Muscle of arm (tissue), 12 donors: ENCODE measurements around the gene MSL1. TPM values are rescaled to one million over a fixed set of nuclear protein-coding genes. Genes with fewer than 3 reads are reported as not detected.

ENCODE experiments used
- DNase-seq: peaks from one replicate; pipeline ENCODE4 v3.0.0-alpha.2; 2013
- polyA plus RNA-seq, 12 donors: library from polyadenylated mRNA; unstranded; fragments of 120-200 nt; gene quantifications; one replicate each; pipeline ENCODE4 v1.2.1, GENCODE V29; 2013; ENCODE audit not compliant: insufficient read length in 12 of 12

MSL1 gene
- polyA plus RNA-seq, 12 donors: 95.6 to 172 (median 129) TPM; not detected in 1

DNA sequence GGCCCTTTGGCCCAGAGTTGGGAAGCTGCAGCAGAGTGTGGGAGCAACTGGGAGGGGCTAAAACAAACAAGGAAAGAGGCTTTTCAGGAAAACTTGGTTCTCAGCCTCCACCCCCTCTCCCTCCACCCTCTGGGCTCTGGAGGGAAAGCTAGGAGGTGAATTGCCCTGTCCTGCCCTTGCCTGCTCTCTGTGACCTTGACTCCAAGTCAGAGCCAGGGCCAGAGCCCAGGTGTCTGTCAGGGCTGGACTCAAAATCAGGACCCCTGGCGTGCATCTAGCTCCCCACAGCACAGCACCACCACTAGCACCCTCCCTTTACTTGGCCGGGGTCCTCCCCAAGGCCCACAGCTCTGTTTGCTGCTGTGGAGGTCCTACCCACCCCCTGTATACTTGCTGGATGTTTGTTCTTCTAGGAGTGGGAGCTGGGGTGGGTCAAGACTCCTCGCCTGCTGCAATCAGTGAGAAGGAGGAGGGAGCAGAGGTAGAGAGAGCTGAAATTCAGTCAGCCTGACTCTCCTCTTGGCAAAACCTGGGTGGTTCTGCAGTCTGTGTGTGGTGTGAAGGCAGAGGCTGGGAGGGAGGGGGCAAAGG is 18.6 kb upstream of the MSL1 start:
- no peak for DNase-seq

DNA sequence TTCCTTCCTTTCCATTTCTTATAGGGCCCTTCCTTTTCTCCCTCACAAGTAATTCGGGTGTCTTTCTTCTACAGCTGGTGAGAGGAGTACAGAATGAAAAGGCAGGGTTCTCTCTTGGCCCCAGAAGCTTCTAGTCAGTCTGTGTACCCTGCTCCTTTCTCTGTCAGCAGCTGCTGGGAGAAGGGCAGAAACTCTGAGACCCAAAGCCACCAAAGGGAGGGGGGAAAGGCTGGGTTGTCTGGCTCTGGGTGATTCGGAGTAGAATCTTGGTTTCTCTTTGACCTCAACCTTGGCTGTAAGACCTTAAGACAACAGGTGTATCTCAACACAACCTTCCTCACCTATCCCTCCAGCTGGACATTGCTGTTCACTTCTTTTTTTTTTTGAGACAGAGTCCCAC is 18.1 kb upstream of the MSL1 start:
- no peak for DNase-seq

DNA sequence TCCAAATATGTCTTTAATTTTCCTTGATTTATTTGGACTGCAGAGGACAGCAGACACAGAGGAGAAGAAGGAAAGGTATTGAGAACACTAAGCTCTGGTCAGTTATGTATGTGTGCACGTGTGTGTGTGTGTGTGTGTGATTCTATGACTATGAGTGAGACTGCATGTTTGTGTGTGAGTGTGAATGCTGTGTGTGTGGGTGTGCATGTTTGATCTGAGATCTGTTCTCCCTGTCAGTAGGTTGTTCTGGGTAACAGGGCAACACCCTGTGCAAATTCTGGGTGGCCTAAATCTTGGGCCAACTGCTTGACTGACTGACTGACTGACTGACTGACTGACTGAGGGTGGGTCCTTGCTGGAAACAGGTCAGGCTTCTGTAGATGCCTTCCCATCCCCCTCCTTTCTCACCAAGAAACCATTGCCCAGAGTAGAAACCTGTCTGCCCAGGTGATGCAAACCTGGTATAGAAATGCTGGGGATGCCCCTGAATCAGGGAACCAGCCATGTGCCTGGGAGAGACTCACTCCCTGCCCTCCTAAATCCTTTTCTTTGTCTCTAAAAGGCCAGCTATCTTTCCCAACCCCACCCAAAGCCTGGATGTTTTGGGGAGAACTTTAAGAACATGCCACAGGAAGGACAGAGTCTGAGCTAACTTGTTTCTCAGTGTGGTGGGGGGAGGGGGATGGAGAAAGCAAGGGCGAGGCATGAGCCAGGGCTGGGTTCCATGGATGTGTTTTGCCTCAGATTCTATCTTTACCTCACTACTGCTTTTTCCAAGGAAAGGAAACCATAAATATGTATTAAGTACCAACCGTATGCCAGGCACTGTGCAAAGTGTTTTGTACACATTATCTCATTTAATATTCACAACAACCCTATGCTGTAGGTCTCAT is 16.9 kb upstream of the MSL1 start:
- DNase-seq: no peak

DNA sequence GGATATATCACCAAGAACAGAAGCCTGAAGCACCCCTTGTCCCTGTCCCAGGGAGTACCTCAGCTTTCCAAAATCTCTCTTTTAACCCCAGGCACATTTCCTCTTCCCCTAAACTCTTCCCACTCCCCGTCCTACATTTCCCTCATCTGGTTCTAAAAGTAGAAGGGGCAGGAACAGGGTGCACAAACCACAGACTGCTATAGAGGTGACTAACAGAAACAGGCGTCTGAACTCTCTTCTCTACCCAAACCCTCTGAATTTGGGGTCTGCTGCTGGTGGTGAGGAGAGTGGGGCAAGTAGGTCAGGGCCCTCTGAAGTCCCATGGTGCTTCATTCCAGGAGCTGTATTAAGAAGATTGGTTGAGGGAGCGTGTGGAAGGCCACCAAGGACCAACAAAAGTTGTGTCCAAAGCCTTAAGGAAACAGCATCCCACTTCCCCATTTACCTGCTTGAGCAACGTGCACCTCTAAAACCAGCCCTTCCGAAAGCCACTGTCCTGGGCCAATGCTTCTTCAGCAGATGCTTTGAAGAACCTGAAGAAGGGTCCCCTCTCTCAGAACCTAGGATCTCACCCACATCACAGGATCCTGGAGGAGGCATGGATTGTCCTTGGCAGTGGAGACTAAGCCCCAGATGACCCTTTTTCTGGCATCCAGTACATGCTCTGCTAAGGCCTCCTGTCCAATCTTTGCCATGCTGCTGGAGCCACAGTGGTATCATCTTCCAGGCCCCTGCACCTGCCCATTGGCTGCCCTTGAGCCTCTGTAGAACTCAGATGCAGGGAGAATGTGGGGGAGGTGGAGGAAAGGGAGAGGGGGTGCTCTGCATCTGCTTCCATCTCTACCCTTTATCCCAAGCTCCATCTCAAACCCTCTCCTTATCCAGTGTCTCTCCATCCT is 15.7 kb upstream of the MSL1 start:
- no peak for DNase-seq

DNA sequence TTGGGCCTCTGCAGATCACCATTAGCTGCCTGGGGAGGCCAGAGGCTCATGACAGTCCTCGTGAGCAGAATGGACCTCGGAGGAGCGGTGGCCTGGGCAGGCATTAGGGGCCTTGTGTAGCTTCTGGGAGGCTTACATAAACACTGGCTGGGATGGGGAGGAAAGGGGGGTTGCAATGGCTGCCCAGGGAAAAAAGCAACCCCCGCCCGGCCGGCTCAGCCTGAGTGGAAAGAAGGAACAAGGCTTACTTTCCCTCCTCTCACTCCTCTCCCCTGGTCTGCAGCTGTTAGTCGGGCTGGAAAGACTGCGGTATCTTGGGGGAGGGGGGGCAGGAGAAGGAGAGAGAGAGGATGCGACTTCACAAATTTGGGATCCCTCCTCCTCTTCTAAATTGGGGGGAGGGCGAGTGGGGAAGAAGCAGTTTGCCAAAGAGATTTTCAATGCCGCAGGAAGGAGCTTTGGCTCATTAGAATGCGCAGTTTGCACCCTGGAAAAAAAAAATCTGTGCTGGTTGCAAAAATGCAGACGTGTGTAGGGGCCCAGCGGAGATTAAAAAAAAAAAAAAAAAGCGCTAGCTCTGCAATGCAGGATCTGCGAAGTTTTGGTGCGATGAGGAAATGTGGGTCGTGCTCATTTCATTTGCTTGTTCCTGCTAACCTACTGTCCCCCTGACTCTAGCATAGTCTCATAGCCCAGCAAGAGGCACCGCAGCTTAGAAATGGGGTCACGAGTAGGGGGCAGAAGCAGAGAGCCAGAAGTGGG is 14.8 kb upstream of the MSL1 start:
- DNase-seq: no peak

DNA sequence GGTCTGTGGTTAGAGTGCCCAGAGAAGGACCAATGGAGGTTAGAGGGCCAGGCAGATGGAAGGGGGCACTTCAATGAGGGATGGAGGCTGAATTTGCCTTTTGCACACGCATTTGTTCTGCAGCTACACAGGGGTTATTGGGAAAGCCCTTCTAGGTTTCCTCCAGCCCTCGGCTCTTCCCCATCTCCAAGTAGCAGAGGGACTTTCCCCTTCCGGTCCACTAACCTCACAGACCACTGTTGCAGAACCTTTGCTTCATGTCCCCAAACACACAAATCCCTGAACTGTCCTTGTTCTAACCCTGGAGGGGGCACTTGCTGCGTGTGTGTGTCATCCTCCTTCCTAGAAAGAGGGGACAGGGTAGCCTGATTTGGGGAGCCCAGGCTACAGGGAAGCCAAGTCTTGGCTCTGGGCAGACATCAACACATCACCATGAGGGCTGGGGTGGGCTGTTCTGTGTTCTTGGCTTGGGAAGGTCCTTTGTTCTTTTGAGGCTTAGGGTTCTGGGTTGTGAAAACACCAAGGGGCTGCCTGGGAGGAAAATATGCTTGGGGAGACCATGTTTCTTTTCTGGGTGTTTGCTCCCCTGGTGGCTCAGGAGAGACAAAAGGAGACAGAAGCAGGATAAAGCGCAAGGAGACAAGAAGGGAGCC is 14.1 kb upstream of the MSL1 start:
- no peak for DNase-seq

DNA sequence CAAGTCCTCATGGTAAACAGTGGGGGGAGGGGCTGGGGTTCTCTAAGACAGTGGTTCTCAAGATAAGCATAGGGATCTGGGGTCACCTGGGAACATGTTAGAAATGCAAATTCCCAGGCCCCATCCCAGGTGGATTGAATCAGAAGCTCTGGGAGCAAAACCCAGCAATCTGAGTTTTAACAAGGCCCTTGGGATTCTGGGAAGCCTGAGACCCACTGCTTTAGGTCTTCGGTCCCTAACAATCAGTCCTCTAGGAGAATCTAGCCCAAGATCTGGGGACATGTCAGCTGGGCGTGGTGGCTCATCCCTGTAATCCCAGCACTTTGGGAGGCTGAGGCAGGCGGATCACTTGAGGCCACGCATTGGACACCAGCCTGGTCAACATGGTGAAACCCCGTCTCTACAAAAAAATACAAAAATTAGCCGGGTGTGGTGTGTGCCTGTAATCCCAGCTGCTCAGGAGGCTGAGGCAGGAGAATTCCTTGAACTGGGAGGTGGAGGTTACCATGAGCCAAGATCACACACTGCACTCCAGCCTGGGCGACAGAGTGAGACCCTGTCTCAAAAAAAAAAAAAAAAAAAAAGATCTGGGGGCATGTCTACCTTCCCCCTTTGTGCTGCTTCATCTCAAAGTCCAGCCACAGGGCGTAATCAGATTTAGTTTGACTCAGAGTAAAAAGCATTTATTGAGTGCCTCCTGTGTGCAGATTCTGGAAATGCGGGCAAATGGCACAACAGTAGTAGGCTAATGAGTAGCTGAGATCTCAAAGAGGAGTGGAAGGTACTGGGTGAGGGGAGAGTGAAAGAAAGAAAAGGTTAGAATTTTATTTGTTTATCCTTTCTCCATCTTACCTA is 12.6 kb upstream of the MSL1 start:
- no peak for DNase-seq

DNA sequence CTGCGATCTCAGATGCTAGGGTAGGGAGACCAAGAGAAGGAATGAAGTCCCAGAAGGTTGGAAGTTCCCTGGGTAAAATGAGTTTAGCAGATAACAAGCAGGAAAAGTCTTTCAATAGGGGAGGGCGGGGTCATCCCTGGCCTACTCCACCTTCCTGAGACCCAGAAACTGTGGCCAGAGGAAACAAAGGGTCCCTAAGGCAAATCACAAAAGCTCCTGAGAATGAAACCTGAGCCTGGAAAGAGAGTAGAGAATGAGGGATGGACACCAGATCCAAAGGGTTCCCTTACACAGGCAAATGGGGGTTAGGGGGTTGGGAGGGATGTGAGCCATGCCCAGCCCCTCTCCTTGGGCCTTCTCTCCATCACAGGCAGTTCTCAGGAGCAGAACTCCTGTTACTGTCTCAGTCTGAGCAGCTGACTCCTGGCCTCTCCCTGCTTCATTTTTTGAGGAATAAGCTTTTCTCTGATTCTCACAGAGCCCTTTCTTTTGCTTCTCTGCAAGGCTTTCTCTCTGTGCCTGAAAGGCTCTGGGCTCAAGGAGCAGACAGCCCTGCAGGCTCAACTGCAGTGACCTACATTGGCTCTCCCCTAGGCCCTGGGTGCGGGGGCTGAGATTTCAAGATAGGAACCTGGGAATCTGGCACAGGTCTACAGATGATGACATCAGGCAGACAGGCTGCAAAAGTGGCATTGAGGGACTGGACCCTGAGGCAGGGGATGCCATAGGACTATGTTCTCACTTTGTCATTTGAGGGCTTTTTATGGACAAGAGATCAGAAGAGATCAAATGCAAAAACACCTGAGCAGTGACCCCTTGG is 11.5 kb upstream of the MSL1 start:
- DNase-seq: no peak

DNA sequence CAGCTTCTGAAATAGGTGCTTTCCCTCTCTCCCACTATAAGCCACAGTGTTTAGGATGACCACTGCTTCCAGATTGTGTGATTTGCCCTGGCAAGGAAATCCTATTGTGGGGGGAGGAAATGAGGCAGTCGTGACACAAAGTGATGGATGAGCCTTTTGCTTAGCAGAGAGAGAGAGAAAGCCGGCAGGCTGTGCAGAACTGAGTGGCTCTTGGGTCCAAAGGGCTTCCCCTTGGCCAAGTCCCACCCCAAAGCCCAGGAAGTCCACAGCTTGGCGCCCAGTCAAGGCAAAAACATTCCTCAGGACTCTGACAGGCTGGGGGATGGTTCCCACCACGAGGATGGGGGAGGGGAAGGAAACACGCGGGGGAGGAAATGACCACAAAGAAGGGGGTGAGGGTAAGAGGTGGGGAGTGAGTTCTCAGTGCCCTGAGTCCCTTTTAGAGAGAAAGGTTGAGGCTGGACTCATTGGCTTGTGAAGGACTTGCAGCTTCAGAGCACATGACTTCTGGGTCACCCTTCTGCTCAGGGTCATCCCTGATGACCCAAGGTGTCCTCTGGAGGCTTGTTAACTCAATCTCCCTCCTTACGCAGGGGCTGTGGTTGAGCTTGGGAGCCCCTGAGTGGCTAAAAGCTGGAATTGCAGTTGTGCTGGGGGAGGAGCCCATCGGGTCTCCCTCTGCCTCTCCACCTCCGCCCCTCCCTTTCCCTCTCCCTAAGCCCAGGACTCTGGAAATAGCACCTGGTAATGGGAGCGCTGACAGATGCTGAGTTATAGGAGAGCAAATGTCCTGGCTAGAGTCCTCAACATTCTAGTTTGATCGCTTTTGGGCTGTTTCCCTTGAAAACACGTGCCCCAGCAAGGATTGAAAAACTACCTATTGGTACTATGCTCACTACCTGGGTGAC is 10.3 kb upstream of the MSL1 start:
- DNase-seq: peak; percentile 96

DNA sequence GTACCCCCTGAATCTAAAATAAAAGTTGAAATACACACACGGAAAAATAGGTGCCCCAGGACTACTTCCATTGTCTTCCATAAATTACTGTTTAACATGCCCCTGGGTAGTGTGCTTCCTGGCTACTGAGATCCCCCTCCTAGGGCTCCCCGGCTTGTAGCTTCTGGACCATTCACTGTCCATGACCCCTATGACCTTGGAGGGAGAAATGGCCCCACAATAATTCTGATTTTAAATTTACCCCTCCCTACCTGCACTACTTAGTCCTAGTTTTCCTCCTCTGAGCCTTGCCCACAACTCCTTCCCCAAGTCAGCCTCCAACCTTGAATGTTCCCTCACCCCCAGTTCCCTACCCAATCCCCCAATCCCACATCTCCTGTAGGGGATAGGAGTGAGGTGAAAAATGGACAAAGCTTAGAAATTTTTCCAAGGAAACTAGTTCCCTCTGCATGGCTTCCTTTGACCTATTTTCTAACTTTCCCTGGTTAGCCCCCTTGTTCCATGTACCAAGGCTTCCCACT is 9.5 kb upstream of the MSL1 start:
- DNase-seq: no peak

DNA sequence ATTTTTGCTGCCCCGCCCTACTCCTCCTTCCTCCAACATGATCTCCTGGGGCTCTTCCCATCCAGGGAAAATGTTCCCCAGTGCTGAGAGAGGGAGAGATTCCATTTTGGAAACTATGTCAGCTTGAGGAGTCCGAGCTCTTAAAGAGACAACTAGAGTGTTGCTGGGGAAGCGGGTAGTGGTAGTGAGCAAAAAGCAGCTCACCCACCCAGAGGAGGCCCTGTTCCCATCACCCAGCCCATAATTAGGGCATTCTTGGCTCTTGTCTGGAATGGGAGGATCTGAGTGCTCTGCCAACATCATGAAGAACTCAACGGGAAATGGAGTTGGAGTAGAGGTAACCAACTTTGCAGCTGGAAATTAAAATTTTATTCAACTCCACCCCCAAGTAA is 9.1 kb upstream of the MSL1 start:
- no peak for DNase-seq

DNA sequence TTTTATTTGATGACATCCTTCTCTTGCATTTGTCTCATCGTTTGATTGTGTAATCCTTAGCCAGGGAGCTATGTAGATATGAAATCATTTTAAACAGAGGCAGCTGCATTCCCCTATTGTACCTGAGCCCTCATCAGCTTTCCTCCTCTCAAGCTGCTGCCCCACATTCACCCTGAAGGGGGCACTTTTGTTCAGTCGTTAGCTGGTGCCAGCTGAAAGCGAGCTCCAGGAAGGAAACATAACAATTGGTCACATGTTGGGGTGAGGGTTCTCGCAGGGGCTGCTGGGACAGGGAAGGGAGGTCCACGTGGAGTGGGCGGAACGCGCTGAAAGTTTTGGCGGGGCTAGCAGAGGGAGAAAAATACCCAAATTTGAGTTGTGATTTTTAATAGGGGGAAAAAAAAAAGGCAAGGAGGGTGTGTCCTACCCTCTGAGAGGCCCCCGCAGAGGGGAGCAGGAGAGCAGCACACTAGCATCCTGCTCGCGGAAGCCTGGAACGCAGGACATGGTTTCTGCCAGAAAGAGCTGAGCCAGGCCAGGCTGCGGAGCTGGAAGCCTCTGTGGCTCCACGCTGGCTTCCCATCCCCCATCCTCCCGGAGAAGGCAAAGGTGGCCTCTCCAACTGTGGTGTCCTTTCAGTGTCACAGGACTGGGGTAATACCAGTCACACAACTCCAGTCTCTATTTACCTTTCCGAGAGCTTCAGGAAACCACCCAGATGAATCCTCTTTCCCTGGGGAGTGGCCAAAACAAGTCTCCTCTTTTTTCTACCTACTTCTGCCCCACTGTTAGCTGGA is 8.5 kb upstream of the MSL1 start:
- DNase-seq: peak; percentile 97

DNA sequence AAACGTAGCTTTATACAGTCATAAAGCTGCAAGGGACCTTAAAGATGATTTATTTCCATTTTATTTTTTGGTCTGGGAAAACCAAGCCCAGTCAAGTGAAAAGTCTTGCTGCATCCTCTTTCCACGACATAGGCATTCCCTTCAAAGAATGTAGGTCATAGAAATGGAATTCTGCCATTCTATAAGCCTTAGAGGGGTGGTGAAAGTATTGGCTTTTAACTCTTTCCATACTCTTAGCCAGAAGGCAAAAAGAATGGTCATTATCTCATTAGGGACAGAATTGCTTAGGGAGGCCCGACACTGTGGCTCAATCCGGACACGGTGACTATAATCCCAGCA is 7.9 kb upstream of the MSL1 start:
- DNase-seq: no peak

DNA sequence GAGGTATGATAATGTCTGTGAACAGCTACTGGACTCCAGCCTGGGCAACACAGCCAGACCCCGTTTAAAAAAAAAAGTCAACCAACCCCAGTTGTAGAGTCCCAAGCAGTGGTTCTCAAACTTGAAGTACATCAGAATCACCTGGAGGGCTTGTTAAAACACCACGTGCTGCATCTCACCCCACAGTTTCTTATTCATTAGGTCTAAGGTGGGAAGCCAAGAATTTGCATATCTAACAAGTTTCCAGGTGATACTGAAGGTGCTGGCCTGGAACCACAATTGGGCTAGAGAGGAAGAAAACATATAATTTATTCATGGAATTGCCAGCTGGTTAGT is 6.7 kb upstream of the MSL1 start:
- no peak for DNase-seq

DNA sequence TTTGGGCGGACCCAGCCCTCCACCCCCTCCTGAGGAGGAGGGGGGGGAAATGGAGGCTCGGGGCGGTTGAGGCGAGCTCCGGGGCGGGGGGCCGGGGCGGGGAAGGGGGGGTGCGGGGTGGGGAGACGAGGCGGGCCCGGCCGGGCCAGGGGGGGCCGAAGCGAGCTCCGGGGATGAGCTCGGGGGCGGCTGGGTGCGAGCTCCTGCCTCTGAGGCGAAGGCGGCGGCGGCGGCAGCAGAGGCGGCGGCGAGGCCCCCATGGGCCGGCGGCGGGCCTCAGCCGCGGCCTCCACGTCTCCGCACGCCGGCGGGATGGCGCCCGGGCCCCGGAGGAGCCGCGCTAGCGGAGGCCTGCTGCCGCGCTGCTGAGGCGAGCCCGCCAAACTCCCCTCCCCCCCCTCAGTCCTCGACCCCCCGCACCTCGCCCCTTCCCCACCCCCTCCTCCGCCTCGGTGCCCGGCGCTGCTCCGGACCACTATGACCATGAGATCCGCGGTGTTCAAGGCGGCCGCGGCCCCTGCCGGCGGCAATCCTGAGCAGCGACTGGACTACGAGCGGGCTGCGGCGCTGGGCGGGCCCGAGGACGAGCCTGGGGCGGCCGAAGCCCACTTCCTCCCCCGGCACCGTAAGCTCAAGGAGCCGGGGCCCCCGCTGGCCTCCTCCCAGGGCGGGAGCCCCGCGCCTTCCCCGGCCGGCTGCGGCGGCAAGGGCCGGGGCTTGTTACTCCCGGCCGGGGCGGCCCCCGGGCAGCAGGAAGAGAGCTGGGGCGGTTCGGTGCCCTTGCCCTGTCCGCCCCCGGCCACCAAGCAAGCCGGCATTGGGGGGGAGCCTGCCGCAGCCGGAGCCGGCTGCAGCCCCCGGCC is 596 bp downstream of the MSL1 start:
- DNase-seq: no peak
